Measurements from ENCODE around the gene NHS.

GRCh38 chrX:17610788-17611187 is 235.8 kb downstream of the NHS start:
- no peak for TF ChIP-seq POLR2AphosphoS5 (IDR thresholded peaks at IDR 0.05)
- TF ChIP-seq CTCF (IDR thresholded peaks at IDR 0.05 in 8 of 11, conservative IDR thresholded peaks at IDR 0.05 in 3 of 11), result no peak
- no peak for TF ChIP-seq POLR2A (IDR thresholded peaks at IDR 0.05)
